NOMO-1 treated with DMSO at 0.1 percent for 48 hours (cell line): ENCODE results near the gene ALDH2.
"Not testable (repeated sequence)": the region's sequence is repeated elsewhere in the genome, so short reads cannot be mapped to it uniquely, and the experiment has no call there.

Source experiments
- DNase-seq: peaks from one replicate; lab custom pipeline; 2025; ENCODE audit not compliant: unreplicated experiment; lab: John Stamatoyannopoulos, UW

The ALDH2 gene

GRCh38 chr12:111785651-111786050, 18.9 kb downstream of the ALDH2 start:
- DNase-seq = no peak

GRCh38 chr12:111788178-111788654, 21.5 kb downstream of the ALDH2 start:
- peak; percentile 51 for DNase-seq

- DNase-seq = no peak
Measured at GRCh38 chr12:111789779-111790178, 23.0 kb downstream of the ALDH2 start.

GRCh38 chr12:111791507-111791906, 24.8 kb downstream of the ALDH2 start:
- no peak for DNase-seq

GRCh38 chr12:111792155-111792855, 25.6 kb downstream of the ALDH2 start:
- DNase-seq = no peak

GRCh38 chr12:111792856-111793235, 26.1 kb downstream of the ALDH2 start:
- DNase-seq = no peak

- no peak for DNase-seq
Measured at GRCh38 chr12:111798182-111798581, 31.4 kb downstream of the ALDH2 start.

- no peak for DNase-seq
Measured at GRCh38 chr12:111799758-111800157, 33.0 kb downstream of the ALDH2 start.

- DNase-seq = no peak
Measured at GRCh38 chr12:111803038-111803626, 36.4 kb downstream of the ALDH2 start.

- DNase-seq = no peak
Measured at GRCh38 chr12:111803851-111804250, 37.1 kb downstream of the ALDH2 start.

- DNase-seq = no peak
Measured at GRCh38 chr12:111806304-111806703, 39.6 kb downstream of the ALDH2 start.

- DNase-seq = no peak
Measured at GRCh38 chr12:111807232-111807631, 40.5 kb downstream of the ALDH2 start.

GRCh38 chr12:111812881-111813741, 46.4 kb downstream of the ALDH2 start:
- peak; percentile 79 for DNase-seq

- no peak for DNase-seq
Measured at GRCh38 chr12:111816065-111816615, 49.4 kb downstream of the ALDH2 start.

GRCh38 chr12:111816898-111817297, 50.2 kb downstream of the ALDH2 start:
- DNase-seq = not testable (repeated sequence)

- DNase-seq = no peak
Measured at GRCh38 chr12:111818340-111818739, 51.6 kb downstream of the ALDH2 start.

GRCh38 chr12:111819191-111820158, 52.7 kb downstream of the ALDH2 start:
- no peak for DNase-seq

- DNase-seq = not testable (repeated sequence)
Measured at GRCh38 chr12:111820828-111821227, 54.1 kb downstream of the ALDH2 start.

GRCh38 chr12:111822886-111823285, 56.2 kb downstream of the ALDH2 start:
- no peak for DNase-seq

- no peak for DNase-seq
Measured at GRCh38 chr12:111823891-111824290, 57.2 kb downstream of the ALDH2 start.
